Measurements from ENCODE around the gene TSPAN14. TPM values are rescaled to one million over a fixed set of nuclear protein-coding genes. Genes with fewer than 3 reads are reported as not detected.

TSPAN14 gene
- total and polyA plus RNA-seq, 2 of the 13 experiments (the other 11 are each of a cell fraction or from before 2014, with no cell fraction given) = 24.1 to 80.6 TPM

GRCh38 chr10:80453842-80454512 is at the start of gene TSPAN14 (continued):
- TF ChIP-seq SMC3 (IDR thresholded peaks at IDR 0.05; ENCODE audit: low read length) = no peak
- TF ChIP-seq ARHGAP35 (CRISPR knock-in tag; IDR thresholded peaks at IDR 0.05; ENCODE audit: borderline replicate concordance) = no peak
- no peak for TF ChIP-seq ZBTB7B (CRISPR knock-in tag; IDR thresholded peaks at IDR 0.05)
- TF ChIP-seq TEF (CRISPR knock-in tag; IDR thresholded peaks at IDR 0.05) = no peak
- peak; percentile 46; the same call in 1 of the 2 replicates for TF ChIP-seq SAP130 (CRISPR knock-in tag; IDR thresholded peaks at IDR 0.05; ENCODE audit: low read depth)
- TF ChIP-seq NPAS2 (CRISPR knock-in tag; IDR thresholded peaks at IDR 0.05; ENCODE audit: borderline replicate concordance) = no peak
- no peak for TF ChIP-seq RELA (CRISPR knock-in tag; IDR thresholded peaks at IDR 0.05)
- no peak for TF ChIP-seq ZNF691 (CRISPR knock-in tag; IDR thresholded peaks at IDR 0.05; ENCODE audit: borderline replicate concordance, low read depth)
- TF ChIP-seq AHR (CRISPR knock-in tag; IDR thresholded peaks at IDR 0.05) = no peak
- no peak; the same call in 1 of the 2 replicates for TF ChIP-seq ZNF558 (CRISPR knock-in tag; IDR thresholded peaks at IDR 0.05; ENCODE audit: borderline replicate concordance)
- TF ChIP-seq ZNF574 (CRISPR knock-in tag; IDR thresholded peaks at IDR 0.05) = peak; percentile 24; the same call in 1 of the 2 replicates
- TF ChIP-seq ZNF552 (CRISPR knock-in tag; IDR thresholded peaks at IDR 0.05; ENCODE audit: borderline replicate concordance) = no peak
- no peak for TF ChIP-seq ZNF44 (CRISPR knock-in tag; IDR thresholded peaks at IDR 0.05)
- TF ChIP-seq ZNF121 (CRISPR knock-in tag; IDR thresholded peaks at IDR 0.05) = no peak
- no peak for TF ChIP-seq ZNF83 (CRISPR knock-in tag; IDR thresholded peaks at IDR 0.05; ENCODE audit: borderline replicate concordance)
- no peak; the same call in 1 of the 2 replicates for TF ChIP-seq STAT6 (CRISPR knock-in tag; IDR thresholded peaks at IDR 0.05; ENCODE audit: borderline replicate concordance)
